HepG2 (cell line): ENCODE results near the gene TMEM62.
"Not testable (repeated sequence)": the region's sequence is repeated elsewhere in the genome, so short reads cannot be mapped to it uniquely, and the experiment has no call there.

ENCODE experiments used
- ATF4 ChIP-seq, 2 experiments: fragments of 450-650 bp in 1 of 2; sonication (generic) in 1 of 2; formaldehyde crosslinking; IDR thresholded peaks; 2 replicates each; pipeline versions ENCODE4 v1.5.0 to v1.8.0; 2020 to 2022; ENCODE audit warnings: mild to moderate bottlenecking in 1 of 2, missing genetic modification reagents in 1 of 2
- CEBPB ChIP-seq: IDR thresholded peaks from 2 replicates; pipeline ENCODE4 v1.6.1; 2011; ENCODE audit warnings: low read depth, low read length, improper control_type of control experiment, borderline replicate concordance
- CTCF ChIP-seq: sonication (generic); formaldehyde crosslinking; IDR thresholded peaks from 2 replicates; pipeline ENCODE4 v1.5.0; 2020; ENCODE audit warnings: mild to moderate bottlenecking, missing genetic modification reagents, moderate library complexity
- EZH2 ChIP-seq: conservative IDR thresholded peaks from 2 replicates; pipeline ENCODE4 v1.6.1; 2012; ENCODE audit warnings: mild to moderate bottlenecking, low read depth, low read length, moderate library complexity
- FUBP1 ChIP-seq: sonication (generic); formaldehyde crosslinking; IDR thresholded peaks from 2 replicates; pipeline ENCODE4 v1.5.1; 2020; ENCODE audit warnings: missing genetic modification reagents, mild to moderate bottlenecking, borderline replicate concordance
- HNF4A ChIP-seq: sonication (generic); formaldehyde crosslinking; IDR thresholded peaks from 2 replicates; pipeline ENCODE4 v1.4.0; 2020; ENCODE audit warnings: missing genetic modification reagents
- IRF2 ChIP-seq: IDR thresholded peaks from 2 replicates; pipeline ENCODE4 v1.6.1; 2018; ENCODE audit warnings: missing genetic modification reagents, missing compliant biosample characterization
- KDM1A ChIP-seq: IDR thresholded peaks from 2 replicates; pipeline ENCODE4 v1.6.1; 2016; ENCODE audit warnings: missing compliant biosample characterization
- KDM5A ChIP-seq: fragments of 200-600 bp; sonication (generic); IDR thresholded peaks from 2 replicates; pipeline ENCODE4 v1.7.0; 2018; ENCODE audit warnings: antibody characterized with exemption, mild to moderate bottlenecking, low read length, borderline replicate concordance
- TAF1 ChIP-seq: sonication (generic); formaldehyde crosslinking; IDR thresholded peaks from 2 replicates; pipeline ENCODE4 v1.4.0; 2020; ENCODE audit warnings: missing genetic modification reagents
- ZFP91 ChIP-seq: sonication (generic); formaldehyde crosslinking; IDR thresholded peaks from 2 replicates; pipeline ENCODE4 v1.9.0; 2022; ENCODE audit warnings: missing genetic modification reagents, mild to moderate bottlenecking, borderline replicate concordance

- not testable (repeated sequence) for TF ChIP-seq CTCF; IRF2 (CRISPR knock-in tag); KDM5A; HNF4A; EZH2; KDM1A (CRISPR knock-in tag); CEBPB; ZFP91 (CRISPR knock-in tag); FUBP1 (CRISPR knock-in tag); ATF4 (CRISPR knock-in tag; IDR thresholded peaks at IDR 0.05); TAF1
Measured at GRCh38 chr15:43225950-43226255, 92.5 kb downstream of the TMEM62 start.
